ENCODE measurements around the gene NR2F2.

Gene NR2F2

DNA sequence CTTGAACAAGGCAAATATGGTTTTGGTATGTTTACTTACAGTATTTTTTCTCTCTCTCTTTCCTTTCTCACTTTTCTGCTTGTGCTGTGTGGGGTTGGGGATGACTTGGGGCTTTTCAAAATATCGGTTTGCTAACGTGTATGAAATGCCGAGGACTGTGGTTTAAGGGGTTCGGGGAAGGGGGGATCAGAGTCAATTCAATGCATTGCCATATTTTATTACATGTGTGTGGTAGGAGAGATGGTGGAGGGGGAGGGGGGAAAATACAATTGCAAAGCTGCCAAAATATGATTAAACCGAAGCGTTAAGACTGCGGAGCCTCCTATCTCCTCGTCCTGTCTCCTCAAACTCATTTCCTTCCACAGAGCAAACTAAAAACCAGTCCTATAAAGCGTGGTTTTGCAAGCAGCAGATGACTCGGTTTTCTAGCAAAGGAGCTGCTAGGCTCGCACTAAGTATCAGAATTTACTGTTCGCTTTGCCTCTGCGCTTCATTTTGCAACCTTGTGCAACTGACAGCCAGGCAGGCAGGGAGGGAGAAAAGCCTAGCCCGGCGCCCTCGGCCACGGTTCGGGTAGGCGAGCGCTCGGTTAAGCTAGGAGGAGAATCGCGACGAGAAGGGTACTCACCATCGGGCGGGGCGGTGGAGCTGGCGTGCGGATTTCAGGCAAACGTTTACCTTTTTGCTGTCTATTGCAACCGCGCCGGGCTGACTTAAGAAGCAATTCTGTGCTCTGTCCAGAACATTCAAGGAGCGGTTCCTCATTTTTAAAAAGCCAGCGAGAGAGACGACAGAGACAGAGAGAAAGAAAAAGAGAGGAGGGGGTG, 4.0 kb upstream of the NR2F2 start:
- peaks cover 22 to 40% of the 10 kb centered on the region in 2 donors for H3K4me1 ChIP-seq (ENCODE audit: control insufficient read depth in 2 of 2, insufficient read depth in 1 of 2, low read depth in 1 of 2, low read length in 2 of 2)
- peak overlapping the region; percentile 69 to 91 for H3K4me3 ChIP-seq (ENCODE audit: low read length in 2 of 2)
- H2BK5ac ChIP-seq (ENCODE audit: low read length) = peak overlapping the region; percentile 30
- no peak overlapping the region for H2BK12ac ChIP-seq (ENCODE audit: low read length)
- H3K23ac ChIP-seq (ENCODE audit: low read depth, low read length, poor library complexity) = no peak overlapping the region
- H3K14ac ChIP-seq (ENCODE audit: low read length) = no peak overlapping the region
- H3K18ac ChIP-seq (ENCODE audit: low read length) = peak overlapping the region; percentile 74
- peak overlapping the region; percentile 29 for H2BK120ac ChIP-seq (ENCODE audit: low read depth, low read length)
- peaks cover 0 to 1% (median 0%) of the 10 kb centered on the region in 3 experiments for H3K27me3 ChIP-seq (ENCODE audit: control insufficient read depth in 3 of 3, insufficient read depth in 3 of 3, low read depth in 1 of 3, low read length in 3 of 3)
- H3K9ac ChIP-seq (ENCODE audit: low read depth, low read length, poor library complexity) = peak overlapping the region; percentile 85
- peak overlapping the region; percentile 76 for H3K27ac ChIP-seq (replicated peaks; ENCODE audit: low read length)
- H4K91ac ChIP-seq (ENCODE audit: low read depth, low read length, poor library complexity) = no peak overlapping the region
- H2BK15ac ChIP-seq (ENCODE audit: low read length) = no peak overlapping the region
- H3K79me1 ChIP-seq (ENCODE audit: low read depth, low read length) = peaks cover 2% of the 10 kb centered on the region
- no peaks in the 10 kb centered on the region for H3K36me3 ChIP-seq (replicated peaks in 1 of 2; ENCODE audit: control insufficient read depth in 2 of 2, insufficient read depth in 2 of 2, low read length in 2 of 2)
- peak overlapping the region; percentile 74 for H3K4me2 ChIP-seq (ENCODE audit: insufficient read depth, low read length, poor library complexity, severe bottlenecking)
- H3K4ac ChIP-seq (ENCODE audit: low read length) = no peak overlapping the region
- H2AFZ ChIP-seq (ENCODE audit: low read length) = peak overlapping the region; percentile 77
- no peaks in the 10 kb centered on the region for H3K9me3 ChIP-seq (replicated peaks in 1 of 2; ENCODE audit: control insufficient read depth in 2 of 2, insufficient read depth in 1 of 2, low read depth in 1 of 2, low read length in 2 of 2)
- no peak for DNase-seq (ENCODE audit: low spot score)
- WGBS, 2 donors (ENCODE audit: extremely low coverage in 2 of 2, insufficient read length in 2 of 2, insufficient replicate concordance in 1 of 2) = no CpG with 5 or more reads among the region's 36 CpGs
- no peak overlapping the region for H4K8ac ChIP-seq (ENCODE audit: low read depth, low read length)
- H2AK5ac ChIP-seq (ENCODE audit: low read depth, low read length) = peak overlapping the region; percentile 40

DNA sequence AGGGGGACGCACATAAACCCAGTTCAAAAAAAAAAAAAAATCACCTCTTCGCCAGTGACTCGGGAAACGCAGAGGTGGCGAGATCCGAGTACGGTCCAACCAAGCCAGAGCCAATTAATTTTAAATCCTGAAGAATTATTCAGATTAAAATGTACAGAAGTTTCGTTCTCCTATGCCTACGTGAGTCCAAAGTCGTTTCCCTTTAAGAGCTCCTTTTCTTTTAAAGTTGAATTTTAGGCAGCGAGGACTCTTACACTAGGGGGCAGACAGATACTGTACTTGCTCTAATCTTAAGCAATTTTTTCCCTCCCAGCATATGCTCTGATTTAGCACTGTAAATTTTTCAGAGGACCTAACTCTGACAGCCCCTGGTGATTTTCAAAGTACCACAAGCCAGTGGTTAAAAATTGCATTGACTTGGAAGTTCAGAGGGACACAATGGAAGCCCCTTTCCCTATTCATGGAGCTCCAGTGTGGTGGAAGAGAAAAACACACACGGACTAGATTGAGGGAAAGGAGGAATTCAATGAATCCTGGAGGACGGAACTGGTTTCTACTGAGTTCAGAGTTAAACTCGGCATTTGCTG, 3.3 kb upstream of the NR2F2 start:
- Histone ChIP-seq H3K4me3 (ENCODE audit: low read length in 2 of 2) (peak overlapping the region; percentile 69 to 91), H3K27ac (replicated peaks; ENCODE audit: low read length) (peak overlapping the region; percentile 76), H3K4me1 (ENCODE audit: control insufficient read depth in 2 of 2, insufficient read depth in 1 of 2, low read depth in 1 of 2, low read length in 2 of 2) (peaks cover 20 to 40% of the 10 kb centered on the region in 2 donors)

DNA sequence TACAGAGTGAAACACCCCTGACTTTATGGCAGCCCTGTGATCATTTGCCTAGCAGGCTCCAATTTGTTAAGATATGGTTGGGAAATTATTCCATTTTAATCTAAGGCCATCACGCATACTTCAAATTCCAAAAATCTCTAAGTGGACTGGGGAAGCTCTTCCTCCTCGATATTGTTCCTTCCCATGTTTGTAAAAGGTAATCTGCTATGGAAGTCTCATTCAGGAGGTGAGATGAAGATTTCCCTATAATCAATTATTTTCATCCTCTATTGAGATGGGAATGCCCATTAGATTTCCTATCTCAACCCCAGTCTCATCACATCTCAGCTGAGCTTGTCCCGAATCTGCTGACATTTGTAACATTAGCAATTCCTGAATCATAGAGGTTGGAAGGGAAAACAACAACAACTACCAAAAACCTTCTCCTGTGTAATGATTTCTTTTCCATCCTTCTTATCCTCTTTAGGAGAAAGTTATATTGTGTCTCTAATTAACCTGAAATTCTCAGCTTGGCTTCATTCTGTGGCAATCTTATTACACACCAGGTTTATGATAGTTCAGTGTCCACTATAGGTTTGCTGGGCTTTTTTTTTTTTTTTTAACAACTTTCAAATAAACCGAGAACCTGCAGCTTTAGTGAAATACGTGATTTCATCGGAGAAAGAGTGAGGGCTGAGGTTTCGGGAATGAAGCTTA, 2.2 kb upstream of the NR2F2 start:
- Histone ChIP-seq H3K9me3 (replicated peaks in 1 of 2; ENCODE audit: control insufficient read depth in 2 of 2, insufficient read depth in 1 of 2, low read depth in 1 of 2, low read length in 2 of 2) (no peaks in the 10 kb centered on the region), H3K27me3 (ENCODE audit: control insufficient read depth in 3 of 3, insufficient read depth in 3 of 3, low read depth in 1 of 3, low read length in 3 of 3) (no peaks in the 10 kb centered on the region), H3K4me2 (ENCODE audit: insufficient read depth, low read length, poor library complexity, severe bottlenecking) (no peak overlapping the region), H2BK15ac (ENCODE audit: low read length) (no peak overlapping the region), H3K27ac (replicated peaks; ENCODE audit: low read length) (no peak overlapping the region), H2AFZ (ENCODE audit: low read length) (no peak overlapping the region), H2AK5ac (ENCODE audit: low read depth, low read length) (no peak overlapping the region), H3K36me3 (replicated peaks in 1 of 2; ENCODE audit: control insufficient read depth in 2 of 2, insufficient read depth in 2 of 2, low read length in 2 of 2) (peaks cover 4 to 8% of the 10 kb centered on the region in 2 donors), H3K23ac (ENCODE audit: low read depth, low read length, poor library complexity) (no peak overlapping the region), H4K91ac (ENCODE audit: low read depth, low read length, poor library complexity) (no peak overlapping the region), H2BK5ac (ENCODE audit: low read length) (no peak overlapping the region), H3K4me3 (ENCODE audit: low read length in 2 of 2) (peak overlapping the region in 1 of 2 donors; percentile 69), H3K18ac (ENCODE audit: low read length) (no peak overlapping the region), H2BK12ac (ENCODE audit: low read length) (no peak overlapping the region), H3K14ac (ENCODE audit: low read length) (no peak overlapping the region), H2BK120ac (ENCODE audit: low read depth, low read length) (no peak overlapping the region), H3K9ac (ENCODE audit: low read depth, low read length, poor library complexity) (no peak overlapping the region), H4K8ac (ENCODE audit: low read depth, low read length) (no peak overlapping the region), H3K79me1 (ENCODE audit: low read depth, low read length) (peaks cover 2% of the 10 kb centered on the region), H3K4ac (ENCODE audit: low read length) (no peak overlapping the region), H3K4me1 (ENCODE audit: control insufficient read depth in 2 of 2, insufficient read depth in 1 of 2, low read depth in 1 of 2, low read length in 2 of 2) (peaks cover 15 to 38% of the 10 kb centered on the region in 2 donors)
- DNase-seq (ENCODE audit: low spot score) = no peak
- whole genome bisulfite sequencing, 2 donors (ENCODE audit: extremely low coverage in 2 of 2, insufficient read length in 2 of 2, insufficient replicate concordance in 1 of 2) = no CpG with 5 or more reads among the region's 7 CpGs

More for the DNA sequence above, 3.3 kb upstream of the NR2F2 start:
- H3K23ac ChIP-seq (ENCODE audit: low read depth, low read length, poor library complexity) = no peak overlapping the region
- H3K36me3 ChIP-seq (replicated peaks in 1 of 2; ENCODE audit: control insufficient read depth in 2 of 2, insufficient read depth in 2 of 2, low read length in 2 of 2) = peaks cover under 1 to 2% of the 10 kb centered on the region in 2 donors
- H3K4me2 ChIP-seq (ENCODE audit: insufficient read depth, low read length, poor library complexity, severe bottlenecking) = peak overlapping the region; percentile 74
- H4K91ac ChIP-seq (ENCODE audit: low read depth, low read length, poor library complexity) = no peak overlapping the region
- no CpG with 5 or more reads among the region's 14 CpGs for WGBS, 2 donors (ENCODE audit: extremely low coverage in 2 of 2, insufficient read length in 2 of 2, insufficient replicate concordance in 1 of 2)
- no peaks in the 10 kb centered on the region for H3K27me3 ChIP-seq (ENCODE audit: control insufficient read depth in 3 of 3, insufficient read depth in 3 of 3, low read depth in 1 of 3, low read length in 3 of 3)
- no peak overlapping the region for H2AK5ac ChIP-seq (ENCODE audit: low read depth, low read length)
- no peaks in the 10 kb centered on the region for H3K9me3 ChIP-seq (replicated peaks in 1 of 2; ENCODE audit: control insufficient read depth in 2 of 2, insufficient read depth in 1 of 2, low read depth in 1 of 2, low read length in 2 of 2)
- no peak overlapping the region for H3K4ac ChIP-seq (ENCODE audit: low read length)
- H4K8ac ChIP-seq (ENCODE audit: low read depth, low read length) = no peak overlapping the region
- no peak for DNase-seq (ENCODE audit: low spot score)
- H3K79me1 ChIP-seq (ENCODE audit: low read depth, low read length) = peaks cover 2% of the 10 kb centered on the region
- no peak overlapping the region for H2BK15ac ChIP-seq (ENCODE audit: low read length)
- H3K9ac ChIP-seq (ENCODE audit: low read depth, low read length, poor library complexity) = no peak overlapping the region
- H3K18ac ChIP-seq (ENCODE audit: low read length) = no peak overlapping the region
- peak overlapping the region; percentile 77 for H2AFZ ChIP-seq (ENCODE audit: low read length)
- H2BK120ac ChIP-seq (ENCODE audit: low read depth, low read length) = no peak overlapping the region
- no peak overlapping the region for H2BK5ac ChIP-seq (ENCODE audit: low read length)
- no peak overlapping the region for H2BK12ac ChIP-seq (ENCODE audit: low read length)
- no peak overlapping the region for H3K14ac ChIP-seq (ENCODE audit: low read length)

DNA sequence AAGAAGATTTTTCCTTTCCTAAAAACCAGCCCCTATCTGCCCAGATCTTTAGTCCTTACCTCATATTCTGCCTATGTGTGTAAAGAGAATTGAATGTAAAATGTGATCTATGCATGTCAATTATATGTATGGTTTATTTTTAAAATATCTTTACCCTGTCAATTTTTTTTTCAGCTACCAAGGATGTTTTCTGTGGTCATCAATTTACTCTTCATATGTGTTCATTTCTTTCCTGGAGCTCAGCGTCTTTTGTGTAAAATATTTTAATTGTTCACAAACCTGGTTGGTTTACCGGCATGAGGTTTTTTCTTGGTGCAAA, 1.7 kb upstream of the NR2F2 start:
- H3K23ac ChIP-seq (ENCODE audit: low read depth, low read length, poor library complexity) = no peak overlapping the region
- H3K18ac ChIP-seq (ENCODE audit: low read length) = no peak overlapping the region
- H2BK120ac ChIP-seq (ENCODE audit: low read depth, low read length) = no peak overlapping the region
- no CpG with 5 or more reads among the region's 2 CpGs for WGBS, 2 donors (ENCODE audit: extremely low coverage in 2 of 2, insufficient read length in 2 of 2, insufficient replicate concordance in 1 of 2)
- no peak overlapping the region for H2AFZ ChIP-seq (ENCODE audit: low read length)
- no peaks in the 10 kb centered on the region for H3K9me3 ChIP-seq (replicated peaks in 1 of 2; ENCODE audit: control insufficient read depth in 2 of 2, insufficient read depth in 1 of 2, low read depth in 1 of 2, low read length in 2 of 2)
- H3K14ac ChIP-seq (ENCODE audit: low read length) = no peak overlapping the region
- H2BK15ac ChIP-seq (ENCODE audit: low read length) = no peak overlapping the region
- peaks cover 2% of the 10 kb centered on the region for H3K79me1 ChIP-seq (ENCODE audit: low read depth, low read length)
- no peak overlapping the region for H3K4ac ChIP-seq (ENCODE audit: low read length)
- H3K4me1 ChIP-seq (ENCODE audit: control insufficient read depth in 2 of 2, insufficient read depth in 1 of 2, low read depth in 1 of 2, low read length in 2 of 2) = peaks cover 13 to 35% of the 10 kb centered on the region in 2 donors
- H3K4me2 ChIP-seq (ENCODE audit: insufficient read depth, low read length, poor library complexity, severe bottlenecking) = no peak overlapping the region
- no peaks in the 10 kb centered on the region for H3K27me3 ChIP-seq (ENCODE audit: control insufficient read depth in 3 of 3, insufficient read depth in 3 of 3, low read depth in 1 of 3, low read length in 3 of 3)
- DNase-seq (ENCODE audit: low spot score) = no peak
- no peak overlapping the region for H2BK12ac ChIP-seq (ENCODE audit: low read length)
- no peak overlapping the region for H4K91ac ChIP-seq (ENCODE audit: low read depth, low read length, poor library complexity)
- H3K27ac ChIP-seq (replicated peaks; ENCODE audit: low read length) = no peak overlapping the region
- H2AK5ac ChIP-seq (ENCODE audit: low read depth, low read length) = no peak overlapping the region
- no peak overlapping the region for H2BK5ac ChIP-seq (ENCODE audit: low read length)
- H4K8ac ChIP-seq (ENCODE audit: low read depth, low read length) = no peak overlapping the region
- H3K4me3 ChIP-seq (ENCODE audit: low read length in 2 of 2) = no peak overlapping the region
- H3K9ac ChIP-seq (ENCODE audit: low read depth, low read length, poor library complexity) = no peak overlapping the region
- peaks cover 4 to 13% of the 10 kb centered on the region in 2 donors for H3K36me3 ChIP-seq (replicated peaks in 1 of 2; ENCODE audit: control insufficient read depth in 2 of 2, insufficient read depth in 2 of 2, low read length in 2 of 2)
